ENCODE data around the gene COL4A6. TPM values are rescaled to one million over a fixed set of nuclear protein-coding genes. Genes with fewer than 3 reads are reported as not detected.

COL4A6 gene
- total RNA-seq (2013): not detected
- not detected for polyA plus RNA-seq
- not detected in 2 replicates for polyA minus RNA-seq
- 0 to 1.4 (median 0.05) reads per million in 11 experiments for total RNA-seq

GRCh38 chrX:108438110-108438623 is at the start of gene COL4A6:
Gene COL4A6 (minus strand): TSS chrX:108438422. CDS start chrX:108438196, 226 bp downstream.
- no peaks in the 10 kb centered on the region for H4K20me1 ChIP-seq (ENCODE audit: insufficient read depth, low read length)
- DNase-seq: no peak
- H3K4me2 ChIP-seq (replicated peaks; ENCODE audit: extremely low read depth, low read length, poor library complexity, severe bottlenecking): no peak within 1 kb of the TSS
- peak within 1 kb of the TSS; percentile 31 for H2AFZ ChIP-seq (ENCODE audit: insufficient read depth, low read depth, low read length, poor library complexity, severe bottlenecking)
- Mint-ChIP-seq H3K27ac (peak within 1 kb of the TSS in 1 of 7 donors; percentile 66), H3K27me3 (ENCODE audit: low read depth in 3 of 3) (peaks cover 31 to 37% (median 36%) of the 10 kb centered on the region in 3 donors), H3K4me1 (peaks cover 6% of the 10 kb centered on the region), H3K9me3 (peaks cover 0 to 6% (median 2%) of the 10 kb centered on the region in 7 donors), H3K4me3 (peak within 1 kb of the TSS in 1 of 2 donors; percentile 89), H3K36me3 (no peaks in the 10 kb centered on the region)
- H3K27me3 ChIP-seq (ENCODE audit: control insufficient read depth in 2 of 2, insufficient read depth in 2 of 2, low read length in 2 of 2): peaks cover 39 to 48% of the 10 kb centered on the region in 2 donors
- H3K4me1 ChIP-seq (ENCODE audit: control insufficient read depth in 1 of 2, insufficient read depth in 2 of 2, low read length in 2 of 2): no peaks in the 10 kb centered on the region
- H3K79me2 ChIP-seq (ENCODE audit: insufficient read depth, low read length): no peaks in the 10 kb centered on the region
- TF ChIP-seq CTCF (IDR thresholded peaks at IDR 0.05): no peak
- WGBS (ENCODE audit: insufficient coverage): 0% methylated on average over 6 of the region's 16 CpGs
- H3K4me3 ChIP-seq (replicated peaks in 1 of 3; ENCODE audit: low read depth in 2 of 3, low read length in 3 of 3): no peak within 1 kb of the TSS
- no peaks in the 10 kb centered on the region for H3K9me3 ChIP-seq (replicated peaks in 1 of 2; ENCODE audit: control insufficient read depth in 1 of 2, insufficient read depth in 1 of 2, low read length in 2 of 2)
- H3K36me3 ChIP-seq (replicated peaks in 1 of 2; ENCODE audit: control insufficient read depth in 1 of 2, insufficient read depth in 2 of 2, low read length in 2 of 2): no peaks in the 10 kb centered on the region
- no peak within 1 kb of the TSS for H3K9ac ChIP-seq (ENCODE audit: insufficient read depth, low read length, poor library complexity, severe bottlenecking)
- intact Hi-C loops (cut with micrococcal nuclease): no loop called here
- H3K27ac ChIP-seq (ENCODE audit: low read depth in 1 of 2, low read length in 2 of 2): no peak within 1 kb of the TSS

GRCh38 chrX:108485960-108486359 is 47.7 kb upstream of the COL4A6 start:
- H3K4me3 ChIP-seq (replicated peaks in 1 of 3; ENCODE audit: low read depth in 2 of 3, low read length in 3 of 3): no peak overlapping the region
- Mint-ChIP-seq H3K27me3 (ENCODE audit: low read depth in 3 of 3) (peaks cover 0 to 2% (median 0%) of the 10 kb centered on the region in 3 donors), H3K4me1 (no peaks in the 10 kb centered on the region), H3K27ac (no peak overlapping the region), H3K9me3 (peaks cover 0 to 7% (median 2%) of the 10 kb centered on the region in 7 donors), H3K36me3 (no peaks in the 10 kb centered on the region), H3K4me3 (no peak overlapping the region)
- H3K4me2 ChIP-seq (replicated peaks; ENCODE audit: extremely low read depth, low read length, poor library complexity, severe bottlenecking): no peak overlapping the region
- H3K9ac ChIP-seq (ENCODE audit: insufficient read depth, low read length, poor library complexity, severe bottlenecking): no peak overlapping the region
- H3K9me3 ChIP-seq (replicated peaks in 1 of 2; ENCODE audit: control insufficient read depth in 1 of 2, insufficient read depth in 1 of 2, low read length in 2 of 2): no peaks in the 10 kb centered on the region
- no peaks in the 10 kb centered on the region for H4K20me1 ChIP-seq (ENCODE audit: insufficient read depth, low read length)
- WGBS (ENCODE audit: insufficient coverage): no CpG with 5 or more reads among the region's 2 CpGs
- no peak overlapping the region for H3K27ac ChIP-seq (ENCODE audit: low read depth in 1 of 2, low read length in 2 of 2)
- H3K36me3 ChIP-seq (replicated peaks in 1 of 2; ENCODE audit: control insufficient read depth in 1 of 2, insufficient read depth in 2 of 2, low read length in 2 of 2): no peaks in the 10 kb centered on the region
- no peaks in the 10 kb centered on the region for H3K79me2 ChIP-seq (ENCODE audit: insufficient read depth, low read length)
- H3K4me1 ChIP-seq (ENCODE audit: control insufficient read depth in 1 of 2, insufficient read depth in 2 of 2, low read length in 2 of 2): no peaks in the 10 kb centered on the region
- intact Hi-C loops (cut with micrococcal nuclease): no loop called here
- H2AFZ ChIP-seq (ENCODE audit: insufficient read depth, low read depth, low read length, poor library complexity, severe bottlenecking): no peak overlapping the region
- no peaks in the 10 kb centered on the region for H3K27me3 ChIP-seq (ENCODE audit: control insufficient read depth in 2 of 2, insufficient read depth in 2 of 2, low read length in 2 of 2)
- no peak for TF ChIP-seq CTCF (IDR thresholded peaks at IDR 0.05)
- DNase-seq: no peak

All from CD14-positive monocyte (primary cell).